Coronary artery (tissue), 2 donors: Measurements from ENCODE around the gene GPC3.
"Not testable (repeated sequence)": the region's sequence is repeated elsewhere in the genome, so short reads cannot be mapped to it uniquely, and the experiment has no call there.

Experiments
- DNase-seq: peaks from one replicate; pipeline ENCODE4 v3.0.0-alpha.2; 2017; ENCODE audit warnings: low spot score
- H3K27ac ChIP-seq, 2 donors: fragments of 200-600 bp; sonication (generic); one replicate each; pipeline ENCODE4 v1.5.1; 2016 to 2019
- H3K4me3 ChIP-seq: fragments of 200-600 bp; sonication (generic); 2 replicates; pipeline ENCODE4 v1.5.1; 2016; ENCODE audit warnings: mild to moderate bottlenecking, moderate library complexity
- TF ChIP-seq, protein P1 (sequence below): fragments of 200-600 bp; sonication (generic); IDR thresholded peaks from one replicate; pipeline ENCODE4 v1.5.1; 2019; ENCODE audit warnings: antibody characterized with exemption

GPC3 gene

DNA sequence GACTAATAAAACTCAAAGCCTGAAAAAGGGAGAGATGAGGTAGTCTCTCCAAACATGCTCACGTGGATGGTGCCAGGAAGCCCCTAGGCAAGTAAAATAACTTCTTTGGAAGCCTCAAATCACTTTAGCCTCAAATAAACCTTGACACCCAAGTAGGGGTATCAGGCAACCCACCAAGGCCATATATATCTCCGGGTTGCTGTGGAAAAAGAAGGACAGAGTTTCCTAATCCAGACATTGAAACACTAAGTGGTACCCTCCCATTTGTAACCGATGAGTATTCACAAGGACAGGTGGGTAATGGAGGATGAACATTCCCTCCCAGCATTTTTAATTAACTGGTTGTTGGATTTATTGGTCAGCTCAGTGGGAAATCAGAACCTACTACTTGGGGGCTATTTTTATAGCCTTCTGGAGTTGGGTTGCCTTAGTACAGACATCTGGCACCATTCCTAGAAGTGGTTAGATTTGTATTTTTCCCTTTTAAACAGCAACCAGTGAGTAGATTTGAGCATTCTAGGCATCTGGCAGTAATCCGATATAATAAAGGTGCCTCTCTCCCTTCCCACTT lies 87.7 kb downstream of the GPC3 start:
- Histone ChIP-seq H3K27ac (no peak overlapping the region), H3K4me3 (no peak overlapping the region)
- TF ChIP-seq, protein P1, sequence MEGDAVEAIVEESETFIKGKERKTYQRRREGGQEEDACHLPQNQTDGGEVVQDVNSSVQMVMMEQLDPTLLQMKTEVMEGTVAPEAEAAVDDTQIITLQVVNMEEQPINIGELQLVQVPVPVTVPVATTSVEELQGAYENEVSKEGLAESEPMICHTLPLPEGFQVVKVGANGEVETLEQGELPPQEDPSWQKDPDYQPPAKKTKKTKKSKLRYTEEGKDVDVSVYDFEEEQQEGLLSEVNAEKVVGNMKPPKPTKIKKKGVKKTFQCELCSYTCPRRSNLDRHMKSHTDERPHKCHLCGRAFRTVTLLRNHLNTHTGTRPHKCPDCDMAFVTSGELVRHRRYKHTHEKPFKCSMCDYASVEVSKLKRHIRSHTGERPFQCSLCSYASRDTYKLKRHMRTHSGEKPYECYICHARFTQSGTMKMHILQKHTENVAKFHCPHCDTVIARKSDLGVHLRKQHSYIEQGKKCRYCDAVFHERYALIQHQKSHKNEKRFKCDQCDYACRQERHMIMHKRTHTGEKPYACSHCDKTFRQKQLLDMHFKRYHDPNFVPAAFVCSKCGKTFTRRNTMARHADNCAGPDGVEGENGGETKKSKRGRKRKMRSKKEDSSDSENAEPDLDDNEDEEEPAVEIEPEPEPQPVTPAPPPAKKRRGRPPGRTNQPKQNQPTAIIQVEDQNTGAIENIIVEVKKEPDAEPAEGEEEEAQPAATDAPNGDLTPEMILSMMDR, result no peak
- DNase-seq, result no peak

DNA sequence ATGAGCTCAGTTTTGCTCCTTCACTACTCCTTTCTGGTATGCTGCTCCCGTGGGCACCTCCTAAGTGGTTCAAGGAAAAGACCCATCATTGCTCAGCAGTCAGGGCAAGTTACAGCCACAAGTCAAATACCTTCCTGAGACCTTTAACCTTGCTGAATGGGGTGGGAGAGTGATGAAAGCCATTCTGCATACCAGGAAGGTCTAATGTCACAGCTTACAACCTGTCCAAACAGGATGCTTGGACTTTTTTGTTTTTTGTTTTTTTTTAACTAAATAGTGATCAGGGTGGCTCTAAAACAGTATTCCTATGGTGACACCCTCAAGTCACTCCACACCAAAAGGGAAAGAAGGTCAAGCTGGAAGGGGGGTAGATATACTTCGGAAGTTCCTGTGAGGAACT lies 93.1 kb downstream of the GPC3 start:
- no peak for DNase-seq
- H3K4me3 ChIP-seq, result no peak overlapping the region
- TF ChIP-seq, protein P1, result no peak
- no peak overlapping the region for H3K27ac ChIP-seq

DNA sequence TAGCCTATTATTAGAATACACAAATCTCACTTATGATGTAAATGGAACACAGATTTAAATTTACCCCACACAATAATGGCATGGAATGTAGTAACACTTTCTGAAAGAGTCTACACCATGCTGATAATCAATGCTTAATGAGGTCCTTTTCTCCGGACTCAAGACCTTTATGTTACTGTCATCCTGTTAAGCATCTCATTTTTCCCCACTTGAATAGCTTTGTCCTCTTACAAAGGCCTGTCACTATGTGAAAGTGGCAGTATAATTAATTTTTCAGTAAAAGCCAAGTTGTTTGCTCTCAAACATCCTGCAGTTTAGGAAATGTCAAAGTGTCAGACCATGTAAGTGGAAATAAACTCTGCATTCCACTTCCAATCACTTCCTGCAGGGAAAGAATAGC lies 96.4 kb downstream of the GPC3 start:
- no peak overlapping the region for H3K4me3 ChIP-seq
- H3K27ac ChIP-seq, result no peak overlapping the region
- DNase-seq, result no peak
- TF ChIP-seq, protein P1, result no peak

DNA sequence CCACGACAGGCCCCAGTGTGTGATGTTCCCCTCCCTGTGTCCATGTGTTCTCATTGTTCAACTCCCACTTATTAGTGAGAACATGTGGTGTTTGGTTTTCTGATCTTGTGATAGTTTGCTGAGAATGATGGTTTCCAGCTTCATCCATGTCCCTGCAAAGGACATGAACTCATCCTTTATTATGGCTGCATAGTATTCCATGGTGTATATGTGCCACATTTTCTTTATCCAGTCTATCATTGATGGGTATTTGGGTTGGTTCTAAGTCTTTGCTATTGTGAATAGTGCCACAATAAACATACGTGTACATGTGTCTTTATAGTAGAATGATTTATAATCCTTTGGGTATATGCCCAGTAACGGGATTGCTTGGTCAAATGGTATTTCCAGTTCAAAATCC lies 97.3 kb downstream of the GPC3 start:
- H3K27ac ChIP-seq, DNase-seq, H3K4me3 ChIP-seq: not testable (repeated sequence)

DNA sequence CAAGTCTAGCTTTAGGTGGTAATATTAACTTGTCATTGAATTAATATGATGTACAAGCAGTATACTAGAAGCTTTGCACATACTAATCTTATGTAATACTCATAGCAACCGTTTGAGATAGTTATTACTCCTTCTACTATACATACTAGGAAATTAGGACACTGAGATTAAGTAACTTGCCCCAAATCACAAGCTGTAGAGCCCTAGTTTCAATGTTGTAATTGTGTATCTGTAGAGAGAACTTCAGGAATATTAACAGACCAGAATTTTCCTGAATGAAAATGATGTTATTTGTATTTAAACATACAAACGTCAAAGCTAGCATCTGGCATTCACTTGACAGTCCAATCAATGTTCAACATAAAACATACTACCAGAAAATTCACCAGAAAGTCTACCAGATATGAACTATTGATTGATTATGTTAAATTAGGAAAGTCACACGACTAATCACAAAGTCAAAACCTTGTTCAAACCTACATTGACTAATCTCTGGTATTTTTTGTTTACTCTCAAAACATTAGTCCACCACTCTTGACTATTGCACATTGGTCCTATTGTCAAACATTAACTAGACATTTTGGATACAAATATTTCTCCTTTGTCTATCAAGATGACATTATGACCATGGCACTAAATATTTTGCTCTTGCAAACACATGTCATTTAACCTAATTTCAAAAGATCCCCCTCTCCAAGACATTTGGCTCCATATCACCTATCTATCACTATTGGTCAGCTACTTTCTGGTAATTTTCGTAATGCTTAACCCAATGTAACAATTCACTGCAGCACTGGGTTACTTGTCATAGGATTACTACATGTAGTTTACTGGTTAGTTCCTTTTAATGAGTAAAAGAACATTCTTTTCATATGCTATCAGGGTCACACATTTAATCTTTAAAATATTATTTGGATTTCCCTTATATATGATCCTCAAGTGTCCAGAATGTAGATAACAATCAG lies 100.7 kb downstream of the GPC3 start:
- TF ChIP-seq, protein P1, result no peak
- H3K27ac ChIP-seq, result no peak overlapping the region
- no peak for DNase-seq
- no peak overlapping the region for H3K4me3 ChIP-seq

DNA sequence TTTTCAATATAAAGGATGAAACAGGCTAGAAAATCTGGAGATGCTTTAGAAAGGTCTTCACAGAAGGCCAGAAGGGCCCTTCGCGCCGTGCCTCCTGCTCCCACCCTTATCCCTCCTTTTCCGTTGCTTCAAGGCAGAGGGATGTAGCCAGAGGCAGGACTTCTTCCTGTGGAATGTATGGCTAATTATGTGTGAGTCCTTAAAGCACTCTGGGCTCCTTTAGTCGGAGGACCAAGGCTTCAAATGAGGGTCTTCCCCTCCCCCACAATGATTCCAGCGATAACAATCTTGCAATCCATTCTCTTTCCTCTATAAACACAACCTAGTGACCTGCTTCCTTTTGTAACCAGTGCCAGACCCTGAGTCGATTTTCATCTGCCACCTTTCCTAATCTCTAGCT lies 103.5 kb downstream of the GPC3 start:
- DNase-seq, result no peak
- no peak overlapping the region for H3K27ac ChIP-seq
- TF ChIP-seq, protein P1, result no peak
- no peak overlapping the region for H3K4me3 ChIP-seq

DNA sequence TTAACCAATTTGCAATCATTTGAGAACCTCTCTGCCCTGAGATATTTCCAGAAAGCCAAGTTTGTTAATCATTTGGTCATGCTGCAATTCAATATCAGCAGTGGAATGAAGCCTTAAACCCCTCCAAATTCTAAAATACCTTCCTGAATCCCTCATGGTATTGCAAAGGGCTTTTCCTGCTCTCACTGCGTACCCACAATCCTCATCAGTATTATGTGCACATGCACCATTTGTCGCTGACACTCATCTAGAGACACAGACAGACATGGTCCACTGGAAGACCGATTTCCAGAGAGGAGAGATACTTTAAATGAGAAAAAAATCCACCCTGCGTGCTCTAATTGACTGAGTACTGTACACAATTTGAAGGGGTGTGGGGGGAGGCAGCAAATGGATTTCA lies 104.4 kb downstream of the GPC3 start:
- TF ChIP-seq, protein P1, result no peak
- DNase-seq, result no peak
- Histone ChIP-seq H3K4me3 (no peak overlapping the region), H3K27ac (no peak overlapping the region)
